Stimulated activated CD8-positive, alpha-beta memory T cell treated with anti-CD3 and anti-CD28 coated beads, Interleukin-2, amount 100 ng/mL, for 48 hours (primary cell): Measurements from ENCODE around the gene SENP3.

Source experiments
- DNase-seq, 2 donors: peaks; one replicate each; pipeline ENCODE4 v3.0.0-alpha.2; 2020; ENCODE audit warnings: low read depth in 2 of 2

The SENP3 gene

GRCh38 chr17:7556627-7557026 is 5.1 kb upstream of the SENP3 start:
- no peak for DNase-seq

- no peak for DNase-seq
Observed at GRCh38 chr17:7557147-7557764, 4.5 kb upstream of the SENP3 start.

GRCh38 chr17:7557775-7558543 is 3.8 kb upstream of the SENP3 start:
- DNase-seq = no peak

- no peak for DNase-seq
Observed at GRCh38 chr17:7558544-7559319, 3.0 kb upstream of the SENP3 start, which contains the start of gene TNFSF13. Gene TNFSF13 (plus strand): TSS chr17:7558750. CDS start chr17:7559040, 290 bp downstream.

- no peak for DNase-seq
Observed at GRCh38 chr17:7559320-7560171, 2.2 kb upstream of the SENP3 start.

GRCh38 chr17:7560172-7561027 is 1.3 kb upstream of the SENP3 start:
- peak in 1 of 2 donors; percentile 50 for DNase-seq

GRCh38 chr17:7561028-7561575 is 617 bp upstream of the SENP3 start:
- DNase-seq = peak; percentile 73 to 82

DNA sequence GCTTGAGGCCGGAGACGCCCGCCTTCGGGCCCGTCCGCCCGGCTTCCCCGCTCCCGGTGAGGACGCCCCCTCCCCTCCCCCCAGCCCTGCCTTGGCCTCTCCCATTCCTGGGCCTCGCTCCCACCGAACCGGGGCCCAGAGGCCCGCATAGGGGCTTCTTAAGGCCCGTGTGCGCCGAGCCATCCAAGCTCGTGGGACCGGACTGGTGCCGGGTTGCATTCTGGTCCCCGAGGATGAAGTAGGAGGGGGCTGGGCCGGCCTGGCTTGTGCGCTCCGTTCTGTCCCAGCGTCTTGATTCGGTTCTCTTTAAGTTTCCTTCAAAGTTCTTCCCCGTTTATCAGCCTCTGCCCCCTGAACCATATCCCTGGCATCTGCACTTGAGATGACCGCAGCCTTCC is 488 bp downstream of the SENP3 start:
- DNase-seq = no peak

GRCh38 chr17:7563115-7563869 is 1.6 kb downstream of the SENP3 start:
- no peak for DNase-seq

- DNase-seq = no peak
Observed at GRCh38 chr17:7569571-7569970, 7.9 kb downstream of the SENP3 start.

DNA sequence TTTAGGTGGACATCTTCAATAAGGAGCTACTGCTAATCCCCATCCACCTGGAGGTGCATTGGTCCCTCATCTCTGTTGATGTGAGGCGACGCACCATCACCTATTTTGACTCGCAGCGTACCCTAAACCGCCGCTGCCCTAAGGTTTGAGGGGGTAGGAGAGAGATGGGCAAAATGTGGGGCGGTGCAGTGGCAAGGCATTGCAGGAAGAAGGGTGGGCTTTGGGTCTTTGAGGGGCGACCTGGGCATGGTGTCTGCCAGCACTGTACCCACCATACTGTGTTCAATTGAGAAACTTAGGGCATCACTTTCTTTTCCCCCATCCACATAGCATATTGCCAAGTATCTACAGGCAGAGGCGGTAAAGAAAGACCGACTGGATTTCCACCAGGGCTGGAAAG is 8.6 kb downstream of the SENP3 start:
- no peak for DNase-seq

GRCh38 chr17:7572338-7572587 is 10.5 kb downstream of the SENP3 start:
- DNase-seq = no peak

DNA sequence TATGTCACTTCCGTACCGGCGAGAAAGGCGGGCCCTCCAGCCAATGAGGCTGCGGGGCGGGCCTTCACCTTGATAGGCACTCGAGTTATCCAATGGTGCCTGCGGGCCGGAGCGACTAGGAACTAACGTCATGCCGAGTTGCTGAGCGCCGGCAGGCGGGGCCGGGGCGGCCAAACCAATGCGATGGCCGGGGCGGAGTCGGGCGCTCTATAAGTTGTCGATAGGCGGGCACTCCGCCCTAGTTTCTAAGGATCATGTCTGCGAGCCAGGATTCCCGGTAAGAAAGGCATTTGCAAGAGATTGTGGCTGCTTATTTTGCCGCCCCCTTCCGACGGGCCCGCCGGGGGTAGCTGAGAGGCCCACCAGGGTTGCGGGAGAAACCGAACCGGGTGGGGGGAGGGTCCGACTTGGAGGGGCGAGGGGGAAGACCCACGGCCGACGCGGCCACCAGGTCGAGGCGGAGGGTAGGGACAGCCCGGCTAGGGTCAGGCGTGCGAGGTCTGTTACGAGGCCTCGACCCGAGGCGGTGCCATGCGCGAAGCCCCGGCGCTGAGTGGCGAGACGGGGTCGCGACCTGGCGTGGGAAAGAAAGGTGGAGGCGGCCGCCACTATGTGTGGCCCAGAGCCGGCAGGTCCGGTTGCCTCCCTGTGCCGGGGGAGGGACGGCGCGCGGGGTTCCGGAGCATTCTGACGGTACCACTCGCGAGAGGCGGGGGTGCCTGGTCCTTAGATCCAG is 11.0 kb downstream of the SENP3 start:
- peak; percentile 98 to 99 for DNase-seq

GRCh38 chr17:7573324-7574080 is 11.8 kb downstream of the SENP3 start:
- peak; percentile 82 to 88 for DNase-seq

GRCh38 chr17:7574176-7574953 is 12.6 kb downstream of the SENP3 start:
- DNase-seq = no peak

DNA sequence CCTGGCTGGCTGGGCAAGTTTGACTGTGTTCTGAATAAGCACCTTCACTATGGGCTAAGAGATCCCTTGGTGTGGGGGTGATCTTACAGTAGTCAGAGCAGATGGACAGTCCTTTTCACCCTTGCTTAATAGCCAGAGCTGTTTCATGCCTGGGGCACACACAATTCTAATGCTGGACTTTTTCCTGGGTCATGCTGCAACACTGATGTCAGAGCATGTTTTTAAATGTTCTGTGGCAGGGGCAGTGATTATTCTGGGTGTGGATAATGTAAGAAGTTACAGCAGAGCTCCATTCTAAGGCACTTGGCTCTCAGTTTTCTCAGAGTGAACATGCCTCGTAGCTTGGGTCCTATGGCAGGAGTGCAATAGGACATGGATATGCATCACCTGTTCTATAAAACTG is 13.8 kb downstream of the SENP3 start:
- no peak for DNase-seq

DNA sequence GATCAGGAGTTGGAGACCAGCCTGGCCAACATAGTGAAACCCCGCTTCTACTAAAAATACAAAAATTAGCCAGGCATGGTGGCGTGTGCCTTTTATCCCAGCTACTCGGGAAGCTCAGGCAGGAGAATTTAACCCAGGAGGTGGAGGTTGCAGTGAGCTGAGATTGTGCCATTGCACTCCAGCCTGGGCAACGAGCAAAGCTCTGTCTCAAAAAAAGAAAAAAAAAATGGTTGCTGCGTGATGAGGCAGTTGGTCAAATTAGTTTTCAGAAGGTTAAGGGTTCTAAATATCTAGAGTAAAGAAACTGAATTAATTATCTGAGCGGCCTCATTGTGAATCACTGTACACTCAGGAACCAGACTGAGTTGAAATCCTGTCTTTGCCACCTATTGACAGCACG is 14.2 kb downstream of the SENP3 start:
- DNase-seq = no peak

DNA sequence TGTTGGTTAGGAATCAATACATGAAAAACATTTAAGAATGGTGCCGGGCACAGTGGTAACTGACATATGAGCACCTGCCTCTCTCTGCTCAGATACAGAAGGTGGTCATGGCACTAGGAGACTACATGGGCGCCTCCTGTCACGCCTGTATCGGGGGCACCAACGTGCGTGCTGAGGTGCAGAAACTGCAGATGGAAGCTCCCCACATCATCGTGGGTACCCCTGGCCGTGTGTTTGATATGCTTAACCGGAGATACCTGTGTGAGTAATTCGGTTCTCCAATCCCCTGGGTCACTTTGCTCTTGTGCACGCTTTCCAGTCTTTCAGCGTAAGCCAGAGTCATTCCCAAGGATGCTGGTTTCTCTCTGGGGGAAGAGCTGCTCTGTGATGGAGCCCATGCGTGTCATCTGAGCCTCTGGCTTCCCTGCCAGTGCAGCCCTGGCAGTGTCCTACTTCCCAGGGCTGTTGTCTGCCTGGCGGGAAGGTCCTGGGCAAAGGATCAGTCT is 14.8 kb downstream of the SENP3 start:
- no peak for DNase-seq
